ENCODE data around the gene MED16. TPM values are rescaled to one million over a fixed set of nuclear protein-coding genes. Genes with fewer than 3 reads are reported as not detected.
A peak's percentile ranks its signal among the peaks of the same experiment; 100 is the strongest.

MED16 gene
- total and polyA plus RNA-seq, 2 donors (not counting 1 experiment from before 2014, with no cell fraction given) = 19.3 to 35.0 TPM

DNA sequence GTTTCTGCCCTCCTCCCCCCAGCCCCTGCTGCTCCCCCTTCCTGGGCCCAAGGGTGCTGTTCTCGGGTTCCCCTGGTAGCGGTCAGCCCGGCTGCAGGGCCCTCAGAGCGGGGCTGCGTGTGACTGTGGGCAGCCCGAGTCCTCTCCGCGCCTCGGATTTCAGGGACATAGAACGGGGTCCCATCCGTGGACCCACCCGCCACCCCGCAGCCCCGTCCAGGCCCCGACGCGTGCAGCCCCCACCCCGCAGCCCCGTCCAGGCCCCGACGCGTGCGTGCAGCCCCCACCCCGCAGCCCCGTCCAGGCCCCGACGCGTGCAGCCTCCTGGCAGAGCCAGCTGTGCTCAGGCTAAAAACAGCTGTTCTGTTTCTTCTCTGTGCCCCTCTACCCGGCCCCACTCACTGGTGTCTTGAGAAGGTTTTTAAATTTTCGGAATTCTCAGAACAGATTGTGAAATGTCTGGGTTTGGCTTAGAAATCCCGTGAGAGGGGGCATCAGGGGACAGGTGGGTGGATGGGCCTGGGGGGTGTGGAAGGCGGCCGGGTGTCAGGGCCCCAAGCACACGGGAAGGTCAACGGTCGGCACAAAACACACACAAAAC lies 57.7 kb downstream of the MED16 start:
- Histone ChIP-seq H3K36me3 (ENCODE audit: control insufficient read depth, insufficient read depth, low read length) (no peaks in the 10 kb centered on the region), H3K79me2 (ENCODE audit: control insufficient read depth, insufficient read depth, low read length) (no peaks in the 10 kb centered on the region), H3K4me3 (replicated peaks in 1 of 4; ENCODE audit: control extremely low read depth in 1 of 4, insufficient read depth in 1 of 4, low read depth in 3 of 4, low read length in 4 of 4) (no peak overlapping the region), H3K27me3 (ENCODE audit: control insufficient read depth, insufficient read depth, low read length) (no peaks in the 10 kb centered on the region), H2AFZ (ENCODE audit: low read length) (no peak overlapping the region), H3K9me3 (ENCODE audit: control insufficient read depth, insufficient read depth, low read depth, low read length) (no peaks in the 10 kb centered on the region), H3K9ac (ENCODE audit: insufficient read depth, low read length) (no peak overlapping the region), H4K20me1 (ENCODE audit: control insufficient read depth, extremely low read depth, insufficient read depth, low read length) (no peaks in the 10 kb centered on the region), H3K4me1 (ENCODE audit: control insufficient read depth, extremely low read depth, insufficient read depth, low read length) (no peaks in the 10 kb centered on the region), H3K27ac (ENCODE audit: insufficient read depth, low read length) (no peak overlapping the region), H3K4me2 (ENCODE audit: extremely low read depth, insufficient read depth, low read length) (no peak overlapping the region)
- TF ChIP-seq, protein P1, sequence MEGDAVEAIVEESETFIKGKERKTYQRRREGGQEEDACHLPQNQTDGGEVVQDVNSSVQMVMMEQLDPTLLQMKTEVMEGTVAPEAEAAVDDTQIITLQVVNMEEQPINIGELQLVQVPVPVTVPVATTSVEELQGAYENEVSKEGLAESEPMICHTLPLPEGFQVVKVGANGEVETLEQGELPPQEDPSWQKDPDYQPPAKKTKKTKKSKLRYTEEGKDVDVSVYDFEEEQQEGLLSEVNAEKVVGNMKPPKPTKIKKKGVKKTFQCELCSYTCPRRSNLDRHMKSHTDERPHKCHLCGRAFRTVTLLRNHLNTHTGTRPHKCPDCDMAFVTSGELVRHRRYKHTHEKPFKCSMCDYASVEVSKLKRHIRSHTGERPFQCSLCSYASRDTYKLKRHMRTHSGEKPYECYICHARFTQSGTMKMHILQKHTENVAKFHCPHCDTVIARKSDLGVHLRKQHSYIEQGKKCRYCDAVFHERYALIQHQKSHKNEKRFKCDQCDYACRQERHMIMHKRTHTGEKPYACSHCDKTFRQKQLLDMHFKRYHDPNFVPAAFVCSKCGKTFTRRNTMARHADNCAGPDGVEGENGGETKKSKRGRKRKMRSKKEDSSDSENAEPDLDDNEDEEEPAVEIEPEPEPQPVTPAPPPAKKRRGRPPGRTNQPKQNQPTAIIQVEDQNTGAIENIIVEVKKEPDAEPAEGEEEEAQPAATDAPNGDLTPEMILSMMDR (conservative IDR thresholded peaks at IDR 0.05 in 1 of 2, IDR thresholded peaks at IDR 0.05 in 1 of 2; ENCODE audit: low read depth in 1 of 2, low read length in 2 of 2) = no peak
- no peak for TF ChIP-seq EZH2 (IDR thresholded peaks at IDR 0.05; ENCODE audit: low read length, missing control alignments)
- peak in 1 of 2 donors; percentile 43 for DNase-seq (ENCODE audit: low read depth in 2 of 2)

GRCh38 chr19:834216-834615 lies 58.8 kb downstream of the MED16 start:
- no peak for DNase-seq (ENCODE audit: low read depth in 2 of 2)
- H3K4me3 ChIP-seq (replicated peaks in 1 of 4; ENCODE audit: control extremely low read depth in 1 of 4, insufficient read depth in 1 of 4, low read depth in 3 of 4, low read length in 4 of 4) = no peak overlapping the region

GRCh38 chr19:831407-832369 lies 61.3 kb downstream of the MED16 start:
- no peaks in the 10 kb centered on the region for H3K79me2 ChIP-seq (ENCODE audit: control insufficient read depth, insufficient read depth, low read length)
- H3K36me3 ChIP-seq (ENCODE audit: control insufficient read depth, insufficient read depth, low read length) = no peaks in the 10 kb centered on the region
- no peak overlapping the region for H3K27ac ChIP-seq (ENCODE audit: insufficient read depth, low read length)
- no peaks in the 10 kb centered on the region for H3K9me3 ChIP-seq (ENCODE audit: control insufficient read depth, insufficient read depth, low read depth, low read length)
- no peak overlapping the region for H3K4me3 ChIP-seq (replicated peaks in 1 of 4; ENCODE audit: control extremely low read depth in 1 of 4, insufficient read depth in 1 of 4, low read depth in 3 of 4, low read length in 4 of 4)
- no peak for TF ChIP-seq EZH2 (IDR thresholded peaks at IDR 0.05; ENCODE audit: low read length, missing control alignments)
- TF ChIP-seq, protein P1 (conservative IDR thresholded peaks at IDR 0.05 in 1 of 2, IDR thresholded peaks at IDR 0.05 in 1 of 2; ENCODE audit: low read depth in 1 of 2, low read length in 2 of 2) = no peak
- no peak overlapping the region for H3K4me2 ChIP-seq (ENCODE audit: extremely low read depth, insufficient read depth, low read length)
- no peaks in the 10 kb centered on the region for H3K4me1 ChIP-seq (ENCODE audit: control insufficient read depth, extremely low read depth, insufficient read depth, low read length)
- no peaks in the 10 kb centered on the region for H3K27me3 ChIP-seq (ENCODE audit: control insufficient read depth, insufficient read depth, low read length)
- H2AFZ ChIP-seq (ENCODE audit: low read length) = no peak overlapping the region
- DNase-seq (ENCODE audit: low read depth in 2 of 2) = no peak
- no peak overlapping the region for H3K9ac ChIP-seq (ENCODE audit: insufficient read depth, low read length)
- no peaks in the 10 kb centered on the region for H4K20me1 ChIP-seq (ENCODE audit: control insufficient read depth, extremely low read depth, insufficient read depth, low read length)

More at GRCh38 chr19:834216-834615, 58.8 kb downstream of the MED16 start:
- Histone ChIP-seq H3K4me2 (ENCODE audit: extremely low read depth, insufficient read depth, low read length) (no peak overlapping the region), H4K20me1 (ENCODE audit: control insufficient read depth, extremely low read depth, insufficient read depth, low read length) (no peaks in the 10 kb centered on the region), H3K9ac (ENCODE audit: insufficient read depth, low read length) (no peak overlapping the region), H3K27me3 (ENCODE audit: control insufficient read depth, insufficient read depth, low read length) (no peaks in the 10 kb centered on the region), H3K9me3 (ENCODE audit: control insufficient read depth, insufficient read depth, low read depth, low read length) (no peaks in the 10 kb centered on the region), H3K36me3 (ENCODE audit: control insufficient read depth, insufficient read depth, low read length) (no peaks in the 10 kb centered on the region), H2AFZ (ENCODE audit: low read length) (no peak overlapping the region), H3K4me1 (ENCODE audit: control insufficient read depth, extremely low read depth, insufficient read depth, low read length) (no peaks in the 10 kb centered on the region), H3K79me2 (ENCODE audit: control insufficient read depth, insufficient read depth, low read length) (no peaks in the 10 kb centered on the region), H3K27ac (ENCODE audit: insufficient read depth, low read length) (no peak overlapping the region)
- no peak for TF ChIP-seq EZH2 (IDR thresholded peaks at IDR 0.05; ENCODE audit: low read length, missing control alignments)
- TF ChIP-seq, protein P1 (conservative IDR thresholded peaks at IDR 0.05 in 1 of 2, IDR thresholded peaks at IDR 0.05 in 1 of 2; ENCODE audit: low read depth in 1 of 2, low read length in 2 of 2) = no peak
